Muscle of arm (tissue), 12 donors: Measurements from ENCODE around the gene ALG6. TPM values are rescaled to one million over a fixed set of nuclear protein-coding genes. Genes with fewer than 3 reads are reported as not detected.
A peak's percentile ranks its signal among the peaks of the same experiment; 100 is the strongest.
"Not testable (repeated sequence)": the region's sequence is repeated elsewhere in the genome, so short reads cannot be mapped to it uniquely, and the experiment has no call there.

Source experiments
- DNase-seq: peaks from one replicate; pipeline ENCODE4 v3.0.0-alpha.2; 2013
- polyA plus RNA-seq, 12 donors: library from polyadenylated mRNA; unstranded; fragments of 120-200 nt; gene quantifications; one replicate each; pipeline ENCODE4 v1.2.1, GENCODE V29; 2013; ENCODE audit not compliant: insufficient read length in 12 of 12

ALG6 gene
- polyA plus RNA-seq, 12 donors, result 12.7 to 26.0 (median 17.1) TPM; not detected in 1

DNA sequence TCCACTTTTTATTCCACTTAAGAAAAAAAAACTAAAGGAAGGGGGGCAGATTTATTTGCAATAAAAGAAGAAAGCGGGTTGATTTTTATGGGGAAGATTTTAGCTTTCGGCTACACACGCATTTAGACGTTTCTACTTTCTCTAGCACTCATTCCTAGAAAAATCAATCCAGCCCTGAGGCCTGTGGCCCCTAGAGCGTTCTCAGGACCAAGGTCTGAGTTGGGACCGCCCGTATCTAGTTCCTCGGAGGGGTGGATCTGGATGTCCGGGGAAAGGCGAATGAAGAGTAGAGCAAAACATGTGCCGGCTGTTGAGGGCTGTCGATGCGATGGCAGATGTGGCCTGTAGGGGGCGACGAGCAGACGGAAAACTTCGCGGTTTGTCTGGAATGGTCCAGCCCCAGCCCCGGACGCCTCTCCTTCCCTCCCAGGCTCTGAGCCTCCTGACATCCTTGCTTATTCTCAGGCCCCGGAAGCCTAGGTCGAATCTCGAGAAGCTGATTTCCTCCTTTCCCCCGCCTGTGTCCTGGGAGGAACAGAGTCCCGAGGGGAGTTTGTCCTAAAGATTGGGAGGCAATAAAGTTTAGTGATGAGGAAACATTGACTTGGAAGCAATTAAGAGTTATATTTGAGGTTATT lies 39.9 kb upstream of the ALG6 start:
- DNase-seq, result peak; percentile 75

DNA sequence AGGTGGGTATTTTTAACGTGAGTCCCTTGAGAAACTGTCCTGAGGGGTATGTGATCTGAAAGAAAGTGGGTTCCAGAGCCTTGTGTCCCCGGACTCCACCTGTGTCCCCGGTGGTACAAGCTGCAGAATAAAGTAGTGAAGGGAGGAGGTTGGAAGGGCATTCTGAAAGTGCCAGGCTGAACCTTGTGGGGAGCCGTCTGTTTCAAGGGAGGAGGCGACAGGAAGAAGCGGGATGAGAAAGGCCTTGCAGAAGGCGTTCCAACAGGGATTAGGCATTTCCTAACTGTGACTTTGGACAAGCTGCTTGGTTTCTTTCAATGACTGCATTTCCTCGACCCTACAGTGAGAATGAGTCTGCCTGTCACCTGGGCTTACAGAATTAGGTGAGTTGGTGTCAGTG lies 39.3 kb upstream of the ALG6 start:
- no peak for DNase-seq

DNA sequence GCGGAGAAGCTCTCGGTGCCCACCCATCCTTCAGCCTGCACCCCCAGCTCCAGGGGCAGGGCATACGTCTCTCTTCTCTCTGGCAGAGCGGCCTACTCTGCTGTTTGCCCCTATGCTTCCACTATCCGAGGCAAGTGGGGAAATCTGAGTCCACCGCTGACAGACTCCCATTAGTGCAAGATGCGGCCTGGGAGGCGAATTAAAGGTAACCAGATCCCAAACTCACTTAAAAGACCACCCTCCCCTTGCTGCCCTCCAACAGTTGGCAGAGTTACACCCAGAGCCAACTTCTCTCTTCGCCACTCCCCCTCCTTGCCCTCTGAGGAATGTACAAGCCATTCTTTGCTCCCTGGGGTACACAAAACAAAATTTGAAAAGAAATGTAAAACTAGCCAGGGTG lies 38.6 kb upstream of the ALG6 start:
- no peak for DNase-seq

DNA sequence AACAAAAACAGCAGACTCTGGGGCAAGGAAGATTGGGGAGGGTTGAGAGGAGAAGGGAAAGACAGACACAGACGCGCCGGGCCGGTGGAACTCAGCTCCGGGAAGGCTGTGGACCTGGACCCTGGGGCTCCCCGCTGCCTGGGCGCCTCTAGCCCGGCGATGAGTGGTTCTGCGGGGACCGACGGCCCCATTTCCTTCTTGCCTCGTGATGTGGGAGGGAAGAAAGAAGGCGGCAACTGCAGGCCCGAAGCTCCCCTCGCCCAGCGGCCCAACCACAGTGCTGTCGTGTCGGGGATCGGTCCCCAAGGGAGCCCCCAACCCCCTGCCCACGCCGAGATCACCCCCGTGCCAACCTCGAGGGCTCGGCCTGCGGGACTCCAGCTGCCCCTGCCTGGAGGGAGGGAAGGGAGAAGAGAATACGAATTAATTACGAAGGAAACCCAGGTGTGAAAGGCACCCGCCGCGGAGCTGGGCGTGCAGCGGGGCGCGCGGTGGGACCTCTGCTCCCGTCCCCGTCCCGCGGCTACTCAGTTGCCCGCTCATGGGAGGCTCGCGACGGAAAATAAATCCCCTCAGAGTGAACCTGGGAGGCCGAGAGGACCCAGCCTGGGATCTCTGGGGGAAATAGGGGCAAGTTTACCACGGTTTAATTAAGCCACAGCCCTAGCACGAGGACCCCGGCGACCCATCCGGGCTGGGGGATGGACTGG lies 37.7 kb upstream of the ALG6 start:
- no peak for DNase-seq

DNA sequence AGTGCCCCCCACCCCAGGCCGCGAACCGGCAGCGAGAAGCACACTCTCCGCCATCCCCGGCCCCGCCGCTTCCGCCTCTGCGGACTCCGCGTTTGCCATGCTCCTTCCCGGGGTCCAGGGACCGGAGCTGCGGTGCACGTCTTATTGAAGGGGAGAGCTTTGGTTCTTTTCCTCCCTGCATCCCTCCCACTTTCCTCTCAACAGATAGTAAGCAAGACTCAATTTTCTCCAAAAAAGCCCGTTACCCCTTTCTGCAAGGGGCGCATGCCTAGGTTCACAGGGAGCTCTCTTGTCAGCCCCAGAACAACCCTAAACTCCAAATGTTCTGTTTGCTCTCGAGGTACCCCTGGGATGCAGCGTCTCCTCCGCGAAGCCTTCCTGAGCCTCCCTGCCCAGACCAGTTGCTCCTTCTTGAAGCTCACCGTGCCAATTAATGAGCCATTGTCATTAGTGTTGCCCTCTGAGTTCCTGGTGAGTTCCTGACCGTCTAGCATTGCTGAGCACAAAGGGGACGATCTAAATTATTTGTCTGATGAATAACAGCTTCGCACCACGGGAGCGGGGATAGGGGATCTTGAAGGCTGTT lies 37.0 kb upstream of the ALG6 start:
- no peak for DNase-seq

DNA sequence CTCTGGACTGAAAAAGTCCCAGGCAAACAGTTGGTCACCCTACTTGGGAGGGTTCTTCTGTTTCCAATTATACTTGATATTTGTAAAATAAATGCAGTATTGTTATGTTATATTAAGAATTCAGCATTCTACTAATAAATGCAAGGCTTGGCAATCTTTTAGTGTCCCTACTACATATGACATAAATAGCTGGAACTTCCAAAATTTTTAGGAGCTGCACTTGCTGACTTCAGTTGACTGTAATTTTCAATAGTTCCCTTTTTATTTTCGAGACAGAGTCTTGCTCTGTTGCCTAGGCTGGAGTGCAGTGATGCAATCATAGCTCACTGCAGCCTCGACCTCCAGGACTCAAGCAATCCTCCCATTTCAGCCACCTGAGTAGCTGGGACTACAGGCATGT lies 25.0 kb upstream of the ALG6 start:
- DNase-seq, result no peak

DNA sequence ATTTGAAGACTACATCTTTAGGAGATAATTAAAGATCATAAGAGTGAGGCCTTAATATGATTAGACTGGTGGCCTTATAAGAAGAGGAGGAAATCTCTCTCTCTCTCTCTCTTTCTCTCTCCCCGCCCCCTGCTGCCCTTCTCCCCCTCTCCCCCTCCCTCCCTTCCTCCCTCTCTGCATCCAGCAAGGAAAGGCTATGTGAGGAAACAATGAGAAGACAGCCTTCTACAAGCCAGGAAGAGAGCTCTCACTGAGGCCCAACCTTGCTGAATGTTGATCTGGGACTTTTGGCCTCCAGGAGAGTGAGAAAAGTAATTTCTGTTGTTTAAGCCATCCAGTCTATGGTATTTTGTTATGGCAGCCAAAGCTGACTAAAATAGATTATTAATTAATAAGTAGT lies 23.5 kb upstream of the ALG6 start:
- no peak for DNase-seq

DNA sequence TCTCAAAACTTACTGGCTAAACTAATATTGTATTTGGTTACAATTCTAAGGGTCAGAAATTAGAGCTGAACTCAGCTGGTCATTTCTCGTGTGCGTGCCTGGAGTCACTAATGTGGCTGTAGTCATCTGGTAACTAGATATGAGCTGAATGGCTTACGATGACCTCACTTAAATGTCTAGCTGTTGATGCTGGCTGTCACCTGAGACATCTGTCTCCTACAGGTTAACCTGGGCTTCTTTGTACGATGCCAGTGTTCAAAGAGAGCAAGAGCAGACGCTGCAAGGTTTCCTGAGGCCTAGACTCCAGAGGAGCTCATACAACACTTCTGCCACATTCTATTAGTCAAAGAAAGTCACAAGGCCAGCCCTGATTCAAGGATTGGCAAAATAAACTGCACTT lies 17.1 kb upstream of the ALG6 start:
- no peak for DNase-seq

DNA sequence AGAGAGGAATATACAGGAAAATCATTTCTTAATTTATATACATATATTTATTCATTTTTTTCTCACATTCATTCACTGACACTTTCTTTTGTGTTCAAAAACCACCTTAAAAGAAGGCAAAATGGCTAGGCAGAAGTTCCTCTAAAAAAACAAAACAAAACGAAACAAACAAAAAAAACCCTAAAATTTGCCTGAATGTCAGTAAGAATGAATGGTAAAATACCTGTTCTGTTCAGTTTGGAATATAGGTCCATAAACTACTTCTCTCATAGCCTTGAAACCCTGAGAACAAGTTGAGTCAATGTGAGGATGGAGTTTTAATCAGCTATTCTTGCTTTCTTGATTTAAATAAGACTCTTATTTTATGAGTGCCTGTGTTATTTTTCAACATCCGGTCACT lies 14.7 kb upstream of the ALG6 start:
- no peak for DNase-seq

DNA sequence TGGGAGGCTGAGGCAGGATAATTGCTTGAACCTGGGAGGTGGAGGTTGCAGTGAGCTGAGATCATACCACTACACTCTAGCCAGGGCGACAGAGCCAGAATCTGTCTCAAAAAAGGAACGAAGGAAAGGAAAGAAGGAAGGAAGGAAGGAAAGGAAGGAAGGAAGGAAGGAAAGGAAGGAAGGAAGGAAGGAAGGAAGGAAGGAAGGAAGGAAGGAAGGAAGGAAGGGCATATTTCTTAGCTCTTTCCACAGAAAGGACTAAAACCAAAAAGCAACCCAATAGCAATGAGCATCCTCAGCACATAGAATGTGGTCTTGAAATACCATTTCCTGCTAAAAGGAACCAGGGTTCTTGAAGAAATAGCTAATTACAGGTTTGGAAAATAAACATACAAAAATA lies 11.2 kb upstream of the ALG6 start:
- not testable (repeated sequence) for DNase-seq

DNA sequence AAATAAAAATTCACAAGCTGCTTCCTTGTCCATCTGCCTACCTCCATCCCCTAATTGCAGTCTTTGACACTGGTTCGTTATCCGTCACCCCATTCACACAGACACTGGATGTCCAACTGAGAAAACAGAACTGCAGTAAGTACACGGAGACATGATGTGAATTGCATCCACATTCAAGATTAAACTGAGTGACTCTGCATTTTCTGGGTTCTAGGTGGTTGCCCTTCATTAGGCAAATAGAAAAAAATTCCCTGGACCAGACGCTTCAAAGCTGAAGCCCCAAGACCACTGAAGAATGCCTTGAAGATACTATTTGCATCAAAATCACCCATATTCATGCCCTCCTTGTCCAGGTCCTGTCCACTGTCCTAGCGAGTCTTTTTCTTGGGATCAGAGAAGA lies 7.9 kb upstream of the ALG6 start:
- no peak for DNase-seq

DNA sequence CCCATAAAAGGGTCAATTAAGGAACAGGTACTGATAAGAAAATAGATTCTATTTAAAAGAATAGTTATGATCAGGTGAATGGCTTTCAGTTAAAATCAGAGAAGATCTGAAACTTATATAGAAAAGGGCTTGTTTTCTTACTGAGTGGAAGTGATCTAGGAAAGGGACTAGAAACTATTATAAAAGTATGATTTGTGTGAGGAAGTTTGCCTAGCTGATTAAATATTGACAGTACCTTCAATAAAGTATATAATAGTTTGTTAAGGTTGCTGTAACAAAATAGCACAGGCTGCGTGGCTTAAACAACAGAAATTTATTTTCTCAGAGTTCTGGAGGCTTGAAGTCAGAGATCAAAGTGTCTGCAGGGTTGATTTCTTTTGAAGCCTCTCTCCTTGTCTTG lies 5.4 kb upstream of the ALG6 start:
- no peak for DNase-seq

DNA sequence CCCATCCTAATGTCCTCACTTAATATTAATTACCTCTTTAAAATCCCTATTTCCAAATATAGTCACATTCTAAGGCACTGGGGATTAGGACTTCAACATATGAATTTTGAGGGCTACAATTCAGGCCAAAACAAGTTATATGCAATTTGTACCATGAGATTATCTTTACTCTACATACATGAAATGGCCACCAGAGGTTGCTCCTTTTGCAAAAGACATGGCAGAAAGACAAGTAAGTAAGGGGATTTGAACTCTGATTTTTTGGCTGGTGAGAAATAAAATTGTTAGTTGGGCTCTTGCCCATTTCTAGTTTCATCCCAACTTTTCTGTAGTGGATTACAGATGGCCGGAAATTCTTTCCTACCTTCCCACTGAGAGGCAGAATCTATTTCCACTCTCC lies 4.8 kb upstream of the ALG6 start:
- DNase-seq, result no peak

DNA sequence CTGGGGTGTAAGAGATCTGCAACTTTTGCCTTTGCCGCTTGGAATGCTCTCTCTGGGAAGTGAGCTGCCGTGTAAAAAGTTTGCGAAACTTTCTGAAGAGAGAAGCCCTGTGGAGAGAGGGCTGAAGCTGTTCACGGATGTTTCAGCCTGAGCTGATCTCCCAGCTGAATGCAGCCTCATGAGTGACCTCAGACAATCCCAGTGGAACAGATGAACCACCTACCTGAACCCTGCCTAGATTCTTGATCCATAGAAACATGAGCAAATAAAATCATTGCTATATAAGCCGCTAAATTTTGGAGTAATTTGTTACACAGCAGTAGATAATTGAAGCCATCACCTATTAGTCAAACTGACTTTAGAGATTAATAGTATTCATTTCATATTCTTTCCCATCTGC lies 4.4 kb upstream of the ALG6 start:
- DNase-seq, result no peak

DNA sequence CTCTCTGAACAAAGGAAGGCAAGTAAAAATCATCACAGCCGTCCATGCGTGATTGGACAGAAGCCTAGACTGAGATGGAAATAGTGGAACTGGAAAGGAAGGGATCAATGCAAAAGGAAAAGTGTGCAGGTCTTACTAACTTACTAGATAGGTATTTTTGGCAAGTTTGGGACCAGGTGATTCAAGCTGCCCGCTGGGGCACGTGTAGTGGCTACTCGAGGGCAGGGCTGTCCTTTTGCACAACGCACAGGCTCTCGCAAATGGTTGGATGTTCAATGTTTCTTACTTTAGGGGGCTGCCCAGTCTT lies 566 bp upstream of the ALG6 start:
- no peak for DNase-seq

DNA sequence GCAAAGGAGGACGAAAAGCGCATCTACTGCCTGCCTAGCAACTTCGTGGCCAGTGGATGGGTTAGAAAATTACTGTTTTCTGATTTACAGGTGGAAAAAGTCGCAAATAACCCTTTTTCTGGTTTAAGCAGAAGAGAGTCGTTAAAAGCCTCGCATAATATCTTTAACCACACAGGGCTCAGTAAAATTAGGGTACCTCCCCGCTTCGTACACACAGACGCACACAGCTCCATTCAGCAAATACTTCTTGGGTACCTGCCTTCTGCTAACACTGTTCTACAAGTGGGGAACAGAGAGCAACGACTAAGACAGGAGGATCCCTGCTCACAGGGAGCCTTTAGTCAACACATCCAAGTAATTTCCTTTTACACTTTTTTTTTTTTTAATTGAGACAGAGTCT lies 704 bp downstream of the ALG6 start:
- DNase-seq, result no peak

DNA sequence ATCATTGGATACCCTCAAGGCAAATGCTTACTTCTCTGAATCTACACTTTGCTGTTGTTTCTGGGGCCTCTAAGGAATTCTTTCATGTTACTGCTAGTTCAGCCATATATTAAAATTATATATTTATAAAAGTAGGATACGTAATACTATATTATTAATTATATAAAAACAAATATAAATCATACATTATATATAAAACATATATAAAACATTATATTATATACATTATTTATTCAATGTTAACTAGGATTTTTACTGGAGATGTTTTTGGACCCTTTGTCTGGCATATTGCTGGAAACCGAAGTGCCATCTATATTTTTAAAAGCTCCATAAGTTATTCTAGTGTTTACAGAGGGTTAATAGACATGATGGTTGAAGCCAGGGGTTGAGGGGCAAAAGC lies 12.2 kb downstream of the ALG6 start:
- DNase-seq, result no peak

DNA sequence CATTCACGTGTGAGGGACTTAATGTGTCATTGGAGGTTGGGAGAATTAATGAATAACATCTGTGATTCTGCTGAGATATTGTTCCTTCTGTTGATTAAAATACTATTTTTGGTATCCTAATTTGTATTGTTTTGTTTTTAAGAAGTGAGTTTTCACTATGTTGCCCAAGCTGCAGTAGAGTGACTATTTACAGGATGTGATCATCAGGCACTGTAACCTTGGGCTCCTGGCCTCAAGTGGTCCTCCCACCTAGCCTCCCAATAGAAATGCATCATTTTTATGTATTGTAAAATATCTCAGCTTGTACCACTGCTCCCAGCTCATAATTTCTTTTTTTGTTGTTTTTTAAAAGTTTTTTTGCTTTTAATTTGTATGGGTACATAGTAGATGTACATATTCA lies 14.3 kb downstream of the ALG6 start:
- no peak for DNase-seq

DNA sequence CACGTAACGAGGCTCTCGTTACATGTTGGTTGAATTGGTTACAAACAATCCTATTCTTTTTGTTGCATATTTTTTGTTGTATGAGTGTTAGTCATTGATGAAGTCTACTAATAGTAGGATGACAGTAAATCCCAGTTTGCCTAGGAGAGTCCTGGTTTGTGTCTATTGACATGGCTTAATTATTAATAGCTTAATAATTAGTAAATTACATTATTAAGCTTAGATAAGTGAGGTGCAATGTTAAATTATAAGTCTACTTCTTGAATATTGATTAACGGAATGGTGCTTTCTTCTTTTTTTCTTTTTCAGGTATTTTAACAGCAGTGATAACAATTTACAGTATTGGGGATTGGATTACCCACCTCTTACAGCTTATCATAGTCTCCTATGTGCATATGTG lies 34.5 kb downstream of the ALG6 start:
- DNase-seq, result no peak

DNA sequence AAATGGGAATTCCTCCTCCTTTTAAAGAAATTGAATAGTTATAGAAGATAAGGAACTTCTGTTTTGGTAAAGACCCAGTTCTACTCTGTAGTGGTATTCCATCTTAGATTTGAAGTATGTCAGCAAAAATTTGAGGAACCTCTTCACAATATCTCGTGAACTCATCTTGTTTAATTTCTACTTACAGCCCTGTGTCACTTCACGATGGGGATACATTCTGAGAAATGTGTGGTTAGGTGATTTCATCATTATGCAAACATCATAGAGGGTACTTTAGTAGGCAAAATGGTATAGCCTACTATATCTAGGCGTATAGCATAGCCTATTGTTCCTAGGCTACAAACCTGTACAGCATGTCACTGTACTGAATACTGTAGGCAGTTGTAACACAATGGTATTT lies 36.0 kb downstream of the ALG6 start:
- no peak for DNase-seq

DNA sequence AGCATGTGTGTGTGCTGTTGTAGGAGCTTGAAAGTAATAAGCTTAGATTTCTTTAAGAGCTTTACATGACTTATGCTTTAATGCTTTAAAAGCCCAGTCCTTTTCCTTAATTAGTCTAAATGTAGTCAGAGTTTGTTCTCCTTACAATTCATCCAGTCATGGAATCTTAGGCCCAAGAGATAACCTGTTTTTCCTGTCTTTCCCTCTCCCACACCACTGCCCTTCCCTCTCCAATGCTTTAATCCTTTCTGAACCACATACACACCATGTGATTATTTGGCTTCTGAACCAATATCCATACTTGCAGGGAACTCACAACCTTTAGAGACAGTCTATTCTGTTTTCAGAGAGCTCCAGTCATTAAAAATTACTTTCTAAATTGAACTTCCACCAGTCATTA lies 37.6 kb downstream of the ALG6 start:
- no peak for DNase-seq

DNA sequence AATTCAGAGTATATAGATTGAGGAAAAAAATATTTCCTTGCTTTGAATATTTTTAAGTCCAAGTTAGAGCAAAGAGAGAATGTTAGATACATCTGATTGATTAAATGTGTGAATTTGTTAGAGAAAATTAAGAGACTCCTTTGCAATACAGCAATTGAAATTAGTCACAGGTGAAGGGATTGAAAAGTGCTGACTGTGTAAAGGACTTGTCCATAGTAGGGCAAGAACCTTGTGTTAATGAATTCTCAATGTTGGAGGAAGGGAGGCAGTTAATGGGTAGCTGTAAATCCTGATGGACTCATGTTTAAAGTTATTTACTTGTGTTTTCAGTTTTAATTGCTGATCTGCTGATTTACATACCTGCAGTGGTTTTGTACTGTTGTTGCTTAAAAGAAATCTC lies 38.6 kb downstream of the ALG6 start:
- DNase-seq, result no peak

DNA sequence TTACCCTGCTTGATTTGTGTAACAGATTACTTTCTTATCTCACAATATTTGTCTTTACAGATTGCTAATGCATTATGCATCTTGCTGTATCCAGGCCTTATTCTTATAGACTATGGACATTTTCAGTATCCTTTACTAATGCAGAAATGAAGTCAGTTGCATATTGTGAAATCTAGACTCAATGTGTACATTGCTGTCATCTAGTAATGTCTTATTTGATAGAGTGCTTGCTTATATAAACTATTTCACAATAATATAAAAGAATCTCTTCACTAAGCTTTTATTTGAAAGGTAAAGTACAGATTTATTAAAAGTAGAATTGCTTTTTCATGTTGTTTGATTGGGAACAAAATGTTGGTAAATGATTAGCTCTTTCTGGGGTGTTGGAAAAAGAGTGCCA lies 39.6 kb downstream of the ALG6 start:
- no peak for DNase-seq

DNA sequence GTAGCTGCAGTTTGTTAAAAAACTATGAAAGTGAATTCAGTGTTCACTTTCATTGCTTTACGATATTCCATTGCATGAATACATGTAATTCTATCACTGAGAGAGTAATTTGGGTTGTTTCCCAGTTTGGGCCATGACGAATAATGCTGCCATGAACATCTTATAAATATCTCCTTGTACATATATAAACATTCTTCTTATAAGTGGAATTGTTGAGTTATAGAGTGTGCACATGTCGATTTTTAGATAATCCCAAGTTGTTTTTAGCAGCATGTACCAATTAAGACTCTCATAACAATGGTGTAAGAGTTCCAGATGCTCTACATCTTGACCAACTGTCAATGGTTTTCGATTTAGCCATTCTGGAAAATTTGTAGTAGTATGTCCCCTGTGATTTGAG lies 40.9 kb downstream of the ALG6 start:
- no peak for DNase-seq
